Measurements from ENCODE around the gene ELMO1.

- TF ChIP-seq POLR2A (IDR thresholded peaks at IDR 0.05; ENCODE audit: low read length) (no peak), GATA1 (IDR thresholded peaks at IDR 0.05; ENCODE audit: low read depth, low read length) (no peak)
These were observed 58.5 kb downstream of the ELMO1 start for GRCh38 chr7:37390114-37390513.
